NCI-H2227 (cell line): ENCODE measurements around the gene PPP1CC.
"Not testable (repeated sequence)": the region's sequence is repeated elsewhere in the genome, so short reads cannot be mapped to it uniquely, and the experiment has no call there.

Experiments
- DNase-seq: peaks from one replicate; lab custom pipeline; 2025; ENCODE audit not compliant: unreplicated experiment; lab: John Stamatoyannopoulos, UW

Gene PPP1CC

GRCh38 chr12:110742718-110743570 lies at the start of gene PPP1CC:
Gene PPP1CC, minus strand, starts transcription at chr12:110742891. Its CDS starts 184 bp downstream, at chr12:110742707.
- DNase-seq = peak; percentile 97

- no peak for DNase-seq
These were observed 48.9 kb upstream of the PPP1CC start for GRCh38 chr12:110791589-110791988.

GRCh38 chr12:110790301-110790700 lies 47.6 kb upstream of the PPP1CC start:
- DNase-seq = no peak

- no peak for DNase-seq
These were observed 43.3 kb upstream of the PPP1CC start for GRCh38 chr12:110786012-110786411.

- no peak for DNase-seq
These were observed 42.5 kb upstream of the PPP1CC start for GRCh38 chr12:110785240-110785639.

- DNase-seq = no peak
These were observed 40.2 kb upstream of the PPP1CC start for GRCh38 chr12:110782922-110783321.

GRCh38 chr12:110782094-110782493 lies 39.4 kb upstream of the PPP1CC start:
- no peak for DNase-seq

GRCh38 chr12:110780448-110780847 lies 37.8 kb upstream of the PPP1CC start:
- DNase-seq = no peak

GRCh38 chr12:110778833-110779577 lies 36.3 kb upstream of the PPP1CC start:
- no peak for DNase-seq

- DNase-seq = no peak
These were observed 33.7 kb upstream of the PPP1CC start for GRCh38 chr12:110776410-110776809.

GRCh38 chr12:110775997-110776396 lies 33.3 kb upstream of the PPP1CC start:
- DNase-seq = no peak

- DNase-seq = no peak
These were observed 32.1 kb upstream of the PPP1CC start for GRCh38 chr12:110774824-110775223.

GRCh38 chr12:110768960-110769359 lies 26.3 kb upstream of the PPP1CC start:
- DNase-seq = no peak

- no peak for DNase-seq
These were observed 25.2 kb upstream of the PPP1CC start for GRCh38 chr12:110767863-110768262.

GRCh38 chr12:110766311-110767154 lies 23.8 kb upstream of the PPP1CC start:
- DNase-seq = peak; percentile 49

- DNase-seq = not testable (repeated sequence)
These were observed 22.9 kb upstream of the PPP1CC start for GRCh38 chr12:110765572-110765971.

- peak; percentile 40 for DNase-seq
These were observed 22.4 kb upstream of the PPP1CC start for GRCh38 chr12:110765111-110765510.

- DNase-seq = no peak
These were observed 20.9 kb upstream of the PPP1CC start for GRCh38 chr12:110763583-110763982.

GRCh38 chr12:110762891-110763290 lies 20.2 kb upstream of the PPP1CC start:
- DNase-seq = no peak

- DNase-seq = no peak
These were observed 17.5 kb upstream of the PPP1CC start for GRCh38 chr12:110760204-110760609.

GRCh38 chr12:110758922-110759321 lies 16.2 kb upstream of the PPP1CC start:
- DNase-seq = no peak
